K562 (cell line): ENCODE measurements around the gene MMRN1.

Experiments
- EP300 ChIP-seq: IDR thresholded peaks from 2 replicates; pipeline ENCODE4 v1.6.1; 2012; ENCODE audit warnings: low read length, improper control_type of control experiment
- FOXP1 ChIP-seq: sonication (generic); formaldehyde crosslinking; IDR thresholded peaks from 2 replicates; pipeline ENCODE4 v1.8.0; 2022; ENCODE audit warnings: mild to moderate bottlenecking, missing genetic modification reagents
- KDM5B ChIP-seq: fragments of 200-600 bp; sonication (generic); IDR thresholded peaks from 2 replicates; pipeline ENCODE4 v1.6.1; 2012; ENCODE audit warnings: low read depth, mild to moderate bottlenecking, moderate library complexity, low read length, control low read depth, inconsistent platforms; ENCODE audit not compliant: insufficient replicate concordance
- MYBL2 ChIP-seq, 2 experiments: fragments of 450-650 bp in 1 of 2; sonication (generic) in 1 of 2; formaldehyde crosslinking in 1 of 2; IDR thresholded peaks; 2 replicates each; pipeline versions ENCODE4 v1.6.1 to v1.8.1; 2017 to 2022; ENCODE audit warnings: borderline replicate concordance in 1 of 2, inconsistent platforms in 1 of 2, low read depth in 1 of 2, mild to moderate bottlenecking in 1 of 2, missing genetic modification reagents in 1 of 2, moderate library complexity in 1 of 2
- MYC ChIP-seq, 2 experiments: fragments of 250-450 bp in 1 of 2; sonication (Bioruptor Pico) in 1 of 2; IDR thresholded peaks; 2 replicates each; pipeline versions ENCODE4 v1.5.1 to v1.6.1; 2012 to 2021; ENCODE audit warnings: low read depth in 2 of 2, borderline replicate concordance in 1 of 2, improper control_type of control experiment in 1 of 2, low read length in 1 of 2, mild to moderate bottlenecking in 1 of 2, moderate library complexity in 1 of 2
- PCBP2 ChIP-seq: fragments of 200-400 bp; formaldehyde crosslinking; IDR thresholded peaks from 2 replicates; pipeline ENCODE4 v1.6.1; 2018; ENCODE audit warnings: low read length, low read depth, mild to moderate bottlenecking, moderate library complexity; ENCODE audit not compliant: poor library complexity, severe bottlenecking
- SAP30 ChIP-seq: fragments of 200-600 bp; sonication (generic); IDR thresholded peaks from 2 replicates; pipeline ENCODE4 v1.6.1; 2012; ENCODE audit warnings: borderline replicate concordance, low read depth, mild to moderate bottlenecking, moderate library complexity, low read length, control low read depth, inconsistent platforms; ENCODE audit not compliant: insufficient read depth, poor library complexity, severe bottlenecking
- STAG1 ChIP-seq: sonication (generic); formaldehyde crosslinking; IDR thresholded peaks from 2 replicates; pipeline ENCODE4 v1.5.0; 2020; ENCODE audit warnings: missing genetic modification reagents, borderline replicate concordance
- XRCC3 ChIP-seq: fragments of 450-650 bp; IDR thresholded peaks from 2 replicates; pipeline ENCODE4 v1.6.1; 2017; ENCODE audit warnings: mild to moderate bottlenecking, moderate library complexity
- ZKSCAN8 ChIP-seq: fragments of 200-800 bp; sonication (Bioruptor generic); IDR thresholded peaks from 2 replicates; pipeline ENCODE4 v1.6.1; 2016; ENCODE audit warnings: missing genetic modification characterization, missing compliant biosample characterization
- ZNF764 ChIP-seq: fragments of 250-450 bp; sonication (Bioruptor Pico); IDR thresholded peaks from 2 replicates; pipeline ENCODE4 v1.4.0; 2020; ENCODE audit warnings: low read depth, mild to moderate bottlenecking, moderate library complexity
- TF ChIP-seq, protein P1 (sequence below), 3 experiments: IDR thresholded peaks in 2 of 3; conservative IDR thresholded peaks in 1 of 3; 2 replicates each; pipeline ENCODE4 v1.5.1; 2011 to 2012; ENCODE audit warnings: low read length in 3 of 3, mild to moderate bottlenecking in 3 of 3, control low read depth in 2 of 3, improper control_type of control experiment in 1 of 3, inconsistent platforms in 1 of 3, low read depth in 1 of 3, mixed read lengths in 1 of 3, moderate library complexity in 1 of 3; ENCODE audit not compliant: insufficient read depth in 2 of 3
- TF ChIP-seq, protein P2 (sequence below): fragments of 250-450 bp; sonication (Bioruptor Pico); IDR thresholded peaks from 2 replicates; pipeline ENCODE4 v1.8.0; 2021; ENCODE audit warnings: mild to moderate bottlenecking, moderate library complexity
- TF ChIP-seq, protein P3 (sequence below), 2 experiments: fragments of 450-650 bp; formaldehyde crosslinking in 1 of 2; IDR thresholded peaks; 2 replicates each; pipeline versions ENCODE4 v1.4.0 to v1.6.1; 2014 to 2020; ENCODE audit warnings: mild to moderate bottlenecking in 2 of 2, borderline replicate concordance in 1 of 2, low read depth in 1 of 2

DNA sequence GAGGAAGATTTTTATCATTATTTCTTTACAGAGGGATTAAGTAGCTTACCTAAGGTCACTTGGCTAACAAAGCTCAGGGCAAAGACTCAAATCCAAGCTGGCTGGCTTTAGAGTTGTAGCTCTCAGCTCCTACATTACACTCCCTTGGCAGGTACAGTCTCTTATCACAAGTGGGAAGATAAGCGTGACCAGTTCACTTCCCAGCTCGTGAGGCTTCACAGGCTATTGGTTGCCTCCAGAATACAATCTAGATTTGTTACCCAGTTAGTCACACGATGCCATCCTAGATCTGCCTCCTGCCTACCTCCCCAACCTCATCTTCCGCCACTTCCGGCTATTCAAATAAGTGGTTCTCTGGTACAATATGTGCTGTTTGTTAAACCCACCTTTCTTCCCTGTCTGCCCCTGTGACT lies 3.7 kb downstream of the MMRN1 start:
- TF ChIP-seq ZNF764 (CRISPR knock-in tag) (no peak), MYBL2 (IDR thresholded peaks at IDR 0.05; ENCODE audit: low read depth) (no peak), MYBL2 (CRISPR knock-in tag; IDR thresholded peaks at IDR 0.05; ENCODE audit: borderline replicate concordance) (no peak), PCBP2 (no peak), XRCC3 (no peak), EP300 (no peak), KDM5B (no peak), ZKSCAN8 (no peak), STAG1 (CRISPR knock-in tag) (no peak), SAP30 (no peak), MYC (IDR thresholded peaks at IDR 0.05; ENCODE audit: low read depth, low read length) (no peak), MYC (CRISPR knock-in tag; IDR thresholded peaks at IDR 0.05; ENCODE audit: borderline replicate concordance, low read depth) (no peak), FOXP1 (no peak)
- TF ChIP-seq, protein P1, sequence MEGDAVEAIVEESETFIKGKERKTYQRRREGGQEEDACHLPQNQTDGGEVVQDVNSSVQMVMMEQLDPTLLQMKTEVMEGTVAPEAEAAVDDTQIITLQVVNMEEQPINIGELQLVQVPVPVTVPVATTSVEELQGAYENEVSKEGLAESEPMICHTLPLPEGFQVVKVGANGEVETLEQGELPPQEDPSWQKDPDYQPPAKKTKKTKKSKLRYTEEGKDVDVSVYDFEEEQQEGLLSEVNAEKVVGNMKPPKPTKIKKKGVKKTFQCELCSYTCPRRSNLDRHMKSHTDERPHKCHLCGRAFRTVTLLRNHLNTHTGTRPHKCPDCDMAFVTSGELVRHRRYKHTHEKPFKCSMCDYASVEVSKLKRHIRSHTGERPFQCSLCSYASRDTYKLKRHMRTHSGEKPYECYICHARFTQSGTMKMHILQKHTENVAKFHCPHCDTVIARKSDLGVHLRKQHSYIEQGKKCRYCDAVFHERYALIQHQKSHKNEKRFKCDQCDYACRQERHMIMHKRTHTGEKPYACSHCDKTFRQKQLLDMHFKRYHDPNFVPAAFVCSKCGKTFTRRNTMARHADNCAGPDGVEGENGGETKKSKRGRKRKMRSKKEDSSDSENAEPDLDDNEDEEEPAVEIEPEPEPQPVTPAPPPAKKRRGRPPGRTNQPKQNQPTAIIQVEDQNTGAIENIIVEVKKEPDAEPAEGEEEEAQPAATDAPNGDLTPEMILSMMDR (IDR thresholded peaks at IDR 0.05 in 2 of 3, conservative IDR thresholded peaks at IDR 0.05 in 1 of 3; ENCODE audit: insufficient read depth in 2 of 3, low read depth in 1 of 3, low read length in 3 of 3), result no peak
- TF ChIP-seq, protein P2, sequence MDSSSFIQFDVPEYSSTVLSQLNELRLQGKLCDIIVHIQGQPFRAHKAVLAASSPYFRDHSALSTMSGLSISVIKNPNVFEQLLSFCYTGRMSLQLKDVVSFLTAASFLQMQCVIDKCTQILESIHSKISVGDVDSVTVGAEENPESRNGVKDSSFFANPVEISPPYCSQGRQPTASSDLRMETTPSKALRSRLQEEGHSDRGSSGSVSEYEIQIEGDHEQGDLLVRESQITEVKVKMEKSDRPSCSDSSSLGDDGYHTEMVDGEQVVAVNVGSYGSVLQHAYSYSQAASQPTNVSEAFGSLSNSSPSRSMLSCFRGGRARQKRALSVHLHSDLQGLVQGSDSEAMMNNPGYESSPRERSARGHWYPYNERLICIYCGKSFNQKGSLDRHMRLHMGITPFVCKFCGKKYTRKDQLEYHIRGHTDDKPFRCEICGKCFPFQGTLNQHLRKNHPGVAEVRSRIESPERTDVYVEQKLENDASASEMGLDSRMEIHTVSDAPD, result no peak
- TF ChIP-seq, protein P3, sequence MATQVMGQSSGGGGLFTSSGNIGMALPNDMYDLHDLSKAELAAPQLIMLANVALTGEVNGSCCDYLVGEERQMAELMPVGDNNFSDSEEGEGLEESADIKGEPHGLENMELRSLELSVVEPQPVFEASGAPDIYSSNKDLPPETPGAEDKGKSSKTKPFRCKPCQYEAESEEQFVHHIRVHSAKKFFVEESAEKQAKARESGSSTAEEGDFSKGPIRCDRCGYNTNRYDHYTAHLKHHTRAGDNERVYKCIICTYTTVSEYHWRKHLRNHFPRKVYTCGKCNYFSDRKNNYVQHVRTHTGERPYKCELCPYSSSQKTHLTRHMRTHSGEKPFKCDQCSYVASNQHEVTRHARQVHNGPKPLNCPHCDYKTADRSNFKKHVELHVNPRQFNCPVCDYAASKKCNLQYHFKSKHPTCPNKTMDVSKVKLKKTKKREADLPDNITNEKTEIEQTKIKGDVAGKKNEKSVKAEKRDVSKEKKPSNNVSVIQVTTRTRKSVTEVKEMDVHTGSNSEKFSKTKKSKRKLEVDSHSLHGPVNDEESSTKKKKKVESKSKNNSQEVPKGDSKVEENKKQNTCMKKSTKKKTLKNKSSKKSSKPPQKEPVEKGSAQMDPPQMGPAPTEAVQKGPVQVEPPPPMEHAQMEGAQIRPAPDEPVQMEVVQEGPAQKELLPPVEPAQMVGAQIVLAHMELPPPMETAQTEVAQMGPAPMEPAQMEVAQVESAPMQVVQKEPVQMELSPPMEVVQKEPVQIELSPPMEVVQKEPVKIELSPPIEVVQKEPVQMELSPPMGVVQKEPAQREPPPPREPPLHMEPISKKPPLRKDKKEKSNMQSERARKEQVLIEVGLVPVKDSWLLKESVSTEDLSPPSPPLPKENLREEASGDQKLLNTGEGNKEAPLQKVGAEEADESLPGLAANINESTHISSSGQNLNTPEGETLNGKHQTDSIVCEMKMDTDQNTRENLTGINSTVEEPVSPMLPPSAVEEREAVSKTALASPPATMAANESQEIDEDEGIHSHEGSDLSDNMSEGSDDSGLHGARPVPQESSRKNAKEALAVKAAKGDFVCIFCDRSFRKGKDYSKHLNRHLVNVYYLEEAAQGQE (IDR thresholded peaks at IDR 0.05; ENCODE audit: borderline replicate concordance), result no peak
- TF ChIP-seq, protein P3 (CRISPR knock-in tag; IDR thresholded peaks at IDR 0.05; ENCODE audit: low read depth), result no peak
